Measurements from ENCODE around the gene TEX26. TPM values are rescaled to one million over a fixed set of nuclear protein-coding genes. Genes with fewer than 3 reads are reported as not detected.

The TEX26 gene
- total and polyA plus RNA-seq, 4 experiments from 2014 or later, result not detected

DNA sequence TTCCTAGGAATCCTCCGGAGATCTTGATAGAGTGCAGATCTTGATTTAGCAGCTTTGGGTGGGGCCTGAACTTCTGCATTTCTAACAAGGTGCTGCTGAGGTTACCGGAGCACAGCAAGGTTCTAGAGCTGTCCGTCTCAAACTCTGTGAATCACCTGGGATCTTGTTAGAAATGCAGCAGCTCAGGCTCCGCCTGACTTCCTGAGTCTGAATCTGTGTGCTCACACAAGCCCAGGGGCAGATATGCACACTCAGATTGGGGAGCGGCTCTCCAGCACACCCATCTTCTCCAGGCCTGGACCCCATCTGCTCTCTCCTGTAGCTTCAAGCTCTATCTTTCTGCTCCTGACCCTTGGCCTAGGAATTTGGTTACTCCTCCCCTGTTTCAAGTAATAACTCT, 3.5 kb upstream of the TEX26 start:
- Mint-ChIP-seq H3K27ac (no peak overlapping the region), H3K27me3 (peaks cover 27 to 33% of the 10 kb centered on the region in 2 donors), H3K4me3 (no peak overlapping the region), H3K9me3 (peaks cover 0 to 2% (median 0%) of the 10 kb centered on the region in 8 donors), H3K4me1 (peaks cover 5 to 9% (median 7%) of the 10 kb centered on the region in 4 donors), H3K36me3 (no peaks in the 10 kb centered on the region)
- no peaks in the 10 kb centered on the region for H3K4me1 ChIP-seq (ENCODE audit: insufficient read depth, low read length)
- intact Hi-C loops (cut with micrococcal nuclease), result no loop called here
- ChIA-PET POLR2A (ENCODE audit: partially characterized antibody) (no interaction called here), CTCF (ENCODE audit: partially characterized antibody) (no interaction called here)
- H3K4me3 ChIP-seq (ENCODE audit: low read length in 2 of 2), result no peak overlapping the region
- no peaks in the 10 kb centered on the region for H3K9me3 ChIP-seq (ENCODE audit: control insufficient read depth in 1 of 2, low read length in 2 of 2)
- H3K27ac ChIP-seq (ENCODE audit: low read depth, low read length), result no peak overlapping the region
- DNase-seq, result no peak
- no peaks in the 10 kb centered on the region for H3K36me3 ChIP-seq (ENCODE audit: insufficient read depth, low read length)
- H3K27me3 ChIP-seq (ENCODE audit: insufficient read depth, low read length), result no peaks in the 10 kb centered on the region

DNA sequence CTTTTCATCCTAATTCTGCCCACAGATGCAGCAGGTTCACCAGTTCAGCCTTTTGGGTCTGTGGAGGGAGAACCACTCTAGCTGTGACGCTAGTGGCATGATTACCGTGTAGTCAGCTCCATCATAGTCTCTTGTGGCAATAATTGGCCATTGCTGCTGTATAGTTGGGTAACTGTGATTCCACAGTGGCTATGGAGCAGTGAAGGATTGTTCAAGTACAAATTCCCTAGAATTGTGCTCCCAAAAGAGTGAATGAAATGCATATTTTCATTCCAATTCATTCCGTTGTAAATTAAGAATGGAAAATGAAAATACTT, 856 bp downstream of the TEX26 start:
- H3K27me3 Mint-ChIP-seq, result peaks cover 40 to 41% of the 10 kb centered on the region in 2 donors
- Histone ChIP-seq H3K36me3 (ENCODE audit: insufficient read depth, low read length) (no peaks in the 10 kb centered on the region), H3K4me3 (ENCODE audit: low read length in 2 of 2) (no peak overlapping the region), H3K27ac (ENCODE audit: low read depth, low read length) (no peak overlapping the region), H3K9me3 (ENCODE audit: control insufficient read depth in 1 of 2, low read length in 2 of 2) (peaks cover 0 to 3% of the 10 kb centered on the region in 2 donors), H3K27me3 (ENCODE audit: insufficient read depth, low read length) (no peaks in the 10 kb centered on the region), H3K4me1 (ENCODE audit: insufficient read depth, low read length) (no peaks in the 10 kb centered on the region)
- no peak overlapping the region for H3K4me3 Mint-ChIP-seq
- ChIA-PET CTCF (ENCODE audit: partially characterized antibody) (no interaction called here), POLR2A (ENCODE audit: partially characterized antibody) (no interaction called here)
- H3K27ac Mint-ChIP-seq, result no peak overlapping the region
- no peak for DNase-seq
- H3K36me3 Mint-ChIP-seq, result no peaks in the 10 kb centered on the region
- peaks cover 0 to 17% (median 5%) of the 10 kb centered on the region in 8 donors for H3K9me3 Mint-ChIP-seq
- intact Hi-C loops (cut with micrococcal nuclease), result no loop called here
- H3K4me1 Mint-ChIP-seq, result no peaks in the 10 kb centered on the region

DNA sequence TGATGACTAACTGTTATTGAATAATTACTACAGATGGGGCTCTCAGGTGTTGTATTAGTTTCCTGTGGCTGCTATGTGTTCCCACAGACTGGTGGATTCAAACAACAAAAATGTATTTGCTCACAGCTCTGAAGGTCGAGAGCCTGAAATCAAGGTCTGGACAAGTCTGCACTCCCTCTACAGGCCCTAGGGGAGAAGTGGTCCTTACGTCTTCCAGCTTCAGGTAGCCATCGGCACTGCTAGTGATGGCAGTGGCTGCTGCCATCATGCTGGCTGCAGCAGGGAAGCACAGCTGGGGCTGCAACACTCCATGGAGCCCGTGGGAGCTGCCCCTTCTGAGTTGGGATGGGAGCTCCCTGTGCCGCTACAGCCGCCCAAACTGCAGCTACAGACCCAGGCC, 1.9 kb downstream of the TEX26 start:
- ChIA-PET CTCF (ENCODE audit: partially characterized antibody) (no interaction called here), POLR2A (ENCODE audit: partially characterized antibody) (no interaction called here)
- intact Hi-C loops (cut with micrococcal nuclease), result no loop called here
- H3K4me3 Mint-ChIP-seq, result no peak overlapping the region
- Histone ChIP-seq H3K27me3 (ENCODE audit: insufficient read depth, low read length) (no peaks in the 10 kb centered on the region), H3K9me3 (ENCODE audit: control insufficient read depth in 1 of 2, low read length in 2 of 2) (peaks cover 0 to 4% of the 10 kb centered on the region in 2 donors), H3K4me1 (ENCODE audit: insufficient read depth, low read length) (no peaks in the 10 kb centered on the region), H3K36me3 (ENCODE audit: insufficient read depth, low read length) (no peaks in the 10 kb centered on the region), H3K27ac (ENCODE audit: low read depth, low read length) (no peak overlapping the region), H3K4me3 (ENCODE audit: low read length in 2 of 2) (no peak overlapping the region)
- H3K27me3 Mint-ChIP-seq, result peaks cover 35 to 38% of the 10 kb centered on the region in 2 donors
- H3K4me1 Mint-ChIP-seq, result no peaks in the 10 kb centered on the region
- no peaks in the 10 kb centered on the region for H3K36me3 Mint-ChIP-seq
- no peak overlapping the region for H3K27ac Mint-ChIP-seq
- no peak for DNase-seq
- peaks cover 0 to 18% (median 5%) of the 10 kb centered on the region in 8 donors for H3K9me3 Mint-ChIP-seq

DNA sequence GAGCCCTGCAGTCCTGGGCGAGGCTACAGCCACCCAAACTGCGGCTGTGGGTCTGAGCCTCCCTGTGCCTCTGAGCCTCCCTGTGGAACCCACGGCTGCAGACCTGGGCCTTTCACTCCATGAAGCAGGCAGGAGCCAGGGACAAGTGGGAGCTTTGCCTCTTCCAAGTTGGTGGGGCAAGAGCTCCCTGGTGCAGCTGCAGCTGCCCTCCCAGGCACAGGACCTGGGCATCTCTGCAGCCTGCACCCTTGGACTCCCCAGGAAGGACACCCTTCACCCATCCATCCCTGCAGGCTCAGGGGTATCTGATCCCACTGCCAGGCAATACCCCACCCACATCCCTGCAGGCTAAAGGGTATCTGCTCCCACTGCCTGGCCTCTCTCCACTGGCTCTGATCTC, 2.3 kb downstream of the TEX26 start:
- peaks cover 32 to 36% of the 10 kb centered on the region in 2 donors for H3K27me3 Mint-ChIP-seq
- no peaks in the 10 kb centered on the region for H3K4me1 ChIP-seq (ENCODE audit: insufficient read depth, low read length)

DNA sequence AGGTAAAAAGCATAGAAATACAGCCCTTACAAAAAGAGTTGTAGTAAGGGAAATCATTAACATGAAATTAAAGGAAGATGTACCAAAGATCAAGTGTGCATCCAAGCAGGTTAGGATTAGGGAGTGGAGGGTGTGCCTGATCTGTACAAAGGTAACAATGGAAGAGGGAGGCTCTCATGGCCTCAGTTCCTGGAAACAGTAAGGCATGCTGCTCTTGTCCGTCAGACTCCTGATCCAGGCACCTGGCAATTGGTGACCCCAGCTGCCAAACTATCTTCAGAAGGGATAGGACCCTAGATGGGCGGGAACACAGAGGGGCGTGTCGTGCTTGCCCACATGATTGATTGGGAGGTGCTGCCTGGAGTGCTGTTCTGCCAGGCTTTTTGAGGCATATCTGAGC, 4.5 kb downstream of the TEX26 start:
- Mint-ChIP-seq H3K4me1 (no peaks in the 10 kb centered on the region), H3K4me3 (no peak overlapping the region), H3K9me3 (peaks cover 0 to 18% (median 4%) of the 10 kb centered on the region in 8 donors), H3K36me3 (no peaks in the 10 kb centered on the region), H3K27me3 (peaks cover 23 to 25% of the 10 kb centered on the region in 2 donors), H3K27ac (no peak overlapping the region)
- H3K9me3 ChIP-seq (ENCODE audit: control insufficient read depth in 1 of 2, low read length in 2 of 2), result peaks cover 0 to 4% of the 10 kb centered on the region in 2 donors
- CTCF ChIA-PET (ENCODE audit: partially characterized antibody), result no interaction called here
- H3K4me1 ChIP-seq (ENCODE audit: insufficient read depth, low read length), result no peaks in the 10 kb centered on the region
- no peak overlapping the region for H3K4me3 ChIP-seq (ENCODE audit: low read length in 2 of 2)
- DNase-seq, result no peak
- POLR2A ChIA-PET (ENCODE audit: partially characterized antibody), result no interaction called here
- no peak overlapping the region for H3K27ac ChIP-seq (ENCODE audit: low read depth, low read length)
- intact Hi-C loops (cut with micrococcal nuclease), result no loop called here
- no peaks in the 10 kb centered on the region for H3K36me3 ChIP-seq (ENCODE audit: insufficient read depth, low read length)
- H3K27me3 ChIP-seq (ENCODE audit: insufficient read depth, low read length), result no peaks in the 10 kb centered on the region

More for the DNA sequence above, 2.3 kb downstream of the TEX26 start:
- Histone ChIP-seq H3K27me3 (ENCODE audit: insufficient read depth, low read length) (no peaks in the 10 kb centered on the region), H3K9me3 (ENCODE audit: control insufficient read depth in 1 of 2, low read length in 2 of 2) (peaks cover 0 to 4% of the 10 kb centered on the region in 2 donors), H3K27ac (ENCODE audit: low read depth, low read length) (no peak overlapping the region), H3K4me3 (ENCODE audit: low read length in 2 of 2) (no peak overlapping the region), H3K36me3 (ENCODE audit: insufficient read depth, low read length) (no peaks in the 10 kb centered on the region)
- Mint-ChIP-seq H3K9me3 (peaks cover 0 to 18% (median 4%) of the 10 kb centered on the region in 8 donors), H3K4me3 (no peak overlapping the region), H3K4me1 (no peaks in the 10 kb centered on the region), H3K36me3 (no peaks in the 10 kb centered on the region), H3K27ac (no peak overlapping the region)
- intact Hi-C loops (cut with micrococcal nuclease), result no loop called here
- POLR2A ChIA-PET (ENCODE audit: partially characterized antibody), result no interaction called here
- CTCF ChIA-PET (ENCODE audit: partially characterized antibody), result no interaction called here
- no peak for DNase-seq

DNA sequence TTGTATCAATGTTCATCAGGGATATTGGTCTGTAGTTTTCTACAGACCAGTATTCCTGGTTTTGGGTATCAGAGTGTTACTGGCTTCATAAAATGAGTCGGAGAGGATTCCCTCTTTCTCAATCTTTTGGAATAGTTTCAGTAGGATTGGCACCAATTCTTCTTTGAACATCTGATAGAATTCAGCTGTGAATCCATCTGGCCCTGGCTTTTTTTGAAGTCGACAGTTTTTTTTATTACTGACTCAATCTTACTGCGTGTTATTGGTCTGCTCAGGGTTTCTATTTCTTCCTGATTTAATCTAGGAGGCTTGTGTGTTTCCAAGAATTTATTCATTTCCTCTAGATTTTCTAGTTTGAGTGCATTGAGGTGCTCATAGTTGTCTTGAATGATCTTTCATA, 11.4 kb downstream of the TEX26 start:
- intact Hi-C loops (cut with micrococcal nuclease), result no loop called here
- no peak for DNase-seq
- CTCF ChIA-PET (ENCODE audit: partially characterized antibody), result no interaction called here
- Histone ChIP-seq H3K4me1 (ENCODE audit: insufficient read depth, low read length) (no peaks in the 10 kb centered on the region), H3K4me3 (ENCODE audit: low read length in 2 of 2) (no peak overlapping the region), H3K9me3 (ENCODE audit: control insufficient read depth in 1 of 2, low read length in 2 of 2) (no peaks in the 10 kb centered on the region), H3K36me3 (ENCODE audit: insufficient read depth, low read length) (no peaks in the 10 kb centered on the region), H3K27ac (ENCODE audit: low read depth, low read length) (no peak overlapping the region), H3K27me3 (ENCODE audit: insufficient read depth, low read length) (no peaks in the 10 kb centered on the region)
- Mint-ChIP-seq H3K4me3 (no peak overlapping the region), H3K27ac (no peak overlapping the region), H3K9me3 (peaks cover 0 to 24% (median 18%) of the 10 kb centered on the region in 8 donors), H3K27me3 (peaks cover 9 to 20% of the 10 kb centered on the region in 2 donors), H3K4me1 (no peaks in the 10 kb centered on the region), H3K36me3 (no peaks in the 10 kb centered on the region)
- POLR2A ChIA-PET (ENCODE audit: partially characterized antibody), result no interaction called here

DNA sequence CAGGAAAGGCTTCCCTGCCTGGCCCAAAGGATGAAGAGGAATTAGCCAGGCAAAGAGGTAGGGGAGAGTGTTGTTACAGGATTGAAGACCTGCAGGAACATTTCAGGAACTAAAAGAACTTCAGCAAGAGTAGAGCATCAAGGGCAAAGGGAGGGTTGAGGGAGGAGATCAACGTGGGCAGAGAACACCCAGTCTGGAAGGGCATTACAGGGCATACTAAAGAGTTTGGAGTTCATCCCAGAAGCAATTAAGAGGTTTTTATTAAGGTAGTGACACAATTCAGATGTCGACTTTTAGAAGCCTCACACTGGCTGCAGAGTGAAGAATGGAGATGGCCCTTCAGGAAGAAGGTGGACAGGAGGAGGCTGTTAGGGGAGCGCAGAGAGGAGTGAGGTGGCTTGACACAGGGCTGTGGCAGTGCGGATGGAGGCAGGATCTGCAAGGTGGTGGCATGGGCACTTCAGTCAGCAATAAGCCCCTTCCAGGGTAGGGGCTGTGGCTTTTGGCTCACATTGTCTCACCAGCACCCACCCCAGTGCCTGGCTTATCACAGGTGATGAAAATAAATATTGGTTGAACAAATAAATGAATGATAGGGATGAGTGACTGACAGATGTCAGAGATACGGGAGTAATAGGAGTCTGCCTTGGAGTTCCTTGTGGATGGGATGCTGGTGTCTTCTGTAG, 24.9 kb downstream of the TEX26 start:
- no peak overlapping the region for H3K4me3 Mint-ChIP-seq
- Histone ChIP-seq H3K27me3 (ENCODE audit: insufficient read depth, low read length) (no peaks in the 10 kb centered on the region), H3K4me3 (ENCODE audit: low read length in 2 of 2) (no peak overlapping the region), H3K36me3 (ENCODE audit: insufficient read depth, low read length) (no peaks in the 10 kb centered on the region), H3K27ac (ENCODE audit: low read depth, low read length) (no peak overlapping the region), H3K4me1 (ENCODE audit: insufficient read depth, low read length) (no peaks in the 10 kb centered on the region), H3K9me3 (ENCODE audit: control insufficient read depth in 1 of 2, low read length in 2 of 2) (no peaks in the 10 kb centered on the region)
- ChIA-PET CTCF (ENCODE audit: partially characterized antibody) (interaction anchor here (0.9 to 1.6 kb wide), 2 partner anchors 11 to 22 kb away, joined by 3 read pairs; no protein-coding TSS in a partner anchor), POLR2A (ENCODE audit: partially characterized antibody) (no interaction called here)
- no peaks in the 10 kb centered on the region for H3K4me1 Mint-ChIP-seq
- H3K27ac Mint-ChIP-seq, result peak overlapping the region in 1 of 7 donors; percentile 68
- no peak for DNase-seq
- intact Hi-C loops (cut with micrococcal nuclease), result no loop called here
- H3K9me3 Mint-ChIP-seq, result peaks cover 6 to 47% (median 23%) of the 10 kb centered on the region in 8 donors
- H3K36me3 Mint-ChIP-seq, result peaks cover 0 to 4% of the 10 kb centered on the region in 2 donors
- peaks cover 15 to 33% of the 10 kb centered on the region in 2 donors for H3K27me3 Mint-ChIP-seq

Measured in CD4-positive, alpha-beta memory T cell (primary cell).